Hindlimb muscle (tissue), 1 donor: ENCODE data around the gene HEATR5A. TPM values are rescaled to one million over a fixed set of nuclear protein-coding genes. Genes with fewer than 3 reads are reported as not detected.
"Not testable (repeated sequence)": the region's sequence is repeated elsewhere in the genome, so short reads cannot be mapped to it uniquely, and the experiment has no call there.

Experiments
- DNase-seq: peaks from one replicate; pipeline ENCODE4 v3.0.0-alpha.2; 2013
- polyA plus RNA-seq: library from polyadenylated mRNA; unstranded; fragments of 120-200 nt; gene quantifications from one replicate; pipeline ENCODE4 v1.2.1, GENCODE V29; 2013; ENCODE audit not compliant: insufficient read length

HEATR5A gene
- polyA plus RNA-seq, 1 donor, result 16.0 TPM

DNA sequence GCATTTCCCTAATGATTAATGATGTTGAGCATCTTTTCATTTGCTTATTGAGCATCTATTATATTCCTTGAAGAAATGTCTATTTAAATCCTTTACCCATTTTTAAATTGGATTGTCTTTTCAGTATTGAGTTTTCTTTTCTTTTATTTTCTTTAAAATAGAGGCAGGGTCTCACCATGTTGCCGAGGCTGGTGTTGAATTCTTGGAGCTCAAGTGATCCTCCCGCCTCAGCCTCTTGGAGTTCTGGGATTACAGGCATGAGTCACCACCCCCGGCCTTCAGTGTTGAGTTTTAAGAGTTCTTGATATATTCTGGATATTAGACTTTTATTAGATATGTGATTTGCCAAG, 139.5 kb downstream of the HEATR5A start:
- DNase-seq, result no peak

DNA sequence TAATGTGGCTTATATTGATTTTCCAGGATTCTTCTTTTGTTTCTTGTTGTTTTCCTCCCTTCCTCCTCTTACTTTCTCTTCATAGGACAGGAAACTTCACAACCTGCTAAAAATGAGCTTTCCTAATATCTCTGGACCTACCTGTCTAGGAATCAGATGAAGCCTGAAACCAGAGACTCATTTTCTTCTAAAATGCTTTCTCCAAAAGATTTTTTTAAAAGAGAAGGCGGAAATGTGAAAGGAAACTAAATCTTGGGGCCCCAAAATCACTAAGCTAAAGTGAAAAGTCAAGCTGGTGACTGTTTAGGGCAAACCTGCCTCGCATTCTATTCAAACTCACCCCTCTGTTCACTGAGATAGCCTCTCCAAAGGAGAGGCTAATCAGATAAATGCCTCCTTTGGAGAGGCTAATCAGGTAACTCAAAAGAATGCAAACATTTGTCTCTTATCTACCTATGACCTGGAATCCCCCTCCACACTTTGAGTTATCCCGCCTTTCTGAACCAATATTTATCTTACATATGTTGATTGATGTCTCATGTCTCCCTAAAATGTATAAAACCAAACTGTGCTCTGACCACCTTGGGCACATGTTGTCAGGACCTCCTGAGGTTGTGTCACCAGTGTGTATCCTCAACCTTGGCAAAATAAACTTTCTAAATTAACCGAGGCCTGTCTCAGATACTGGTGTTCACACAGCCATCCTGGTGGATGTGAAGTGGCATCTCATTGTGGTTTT, 140.0 kb downstream of the HEATR5A start:
- no peak for DNase-seq

DNA sequence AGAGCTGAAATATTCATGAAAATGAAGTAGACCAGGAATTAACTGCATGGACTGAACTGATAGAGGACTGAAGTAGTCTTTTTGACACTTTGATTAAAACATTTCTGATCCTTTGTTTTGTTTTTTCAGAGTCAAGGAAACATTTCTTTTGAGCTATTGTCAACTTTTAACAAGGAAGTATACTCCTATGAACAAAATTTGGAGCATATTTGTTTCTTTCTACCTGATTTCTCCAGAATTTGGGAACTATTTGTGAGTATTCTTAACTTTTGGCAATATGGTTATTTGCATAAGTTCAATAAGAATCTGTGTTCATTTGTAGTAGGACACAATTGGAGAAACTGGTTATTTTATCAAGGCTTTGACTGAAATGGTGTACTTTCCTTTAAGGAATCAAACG, 141.5 kb downstream of the HEATR5A start:
- no peak for DNase-seq

DNA sequence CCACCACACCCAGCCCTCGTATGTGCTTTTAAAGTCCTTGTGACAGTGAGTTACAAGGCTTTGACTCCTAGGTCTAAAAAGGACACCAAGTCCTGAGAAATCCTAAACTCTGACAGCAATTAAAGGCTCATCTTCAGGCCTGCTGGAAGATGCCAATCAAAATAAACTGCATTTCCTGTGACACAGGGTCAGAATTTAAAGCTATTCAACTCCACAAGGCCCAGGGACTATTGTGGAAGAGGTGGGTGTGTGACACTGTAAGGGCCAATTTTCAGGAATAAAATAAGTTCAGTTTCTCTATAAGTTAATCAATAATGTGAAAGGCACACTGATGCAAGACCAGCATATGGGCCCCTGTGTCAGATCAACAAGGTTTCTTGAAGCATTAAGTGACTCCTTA, 143.3 kb downstream of the HEATR5A start:
- no peak for DNase-seq

DNA sequence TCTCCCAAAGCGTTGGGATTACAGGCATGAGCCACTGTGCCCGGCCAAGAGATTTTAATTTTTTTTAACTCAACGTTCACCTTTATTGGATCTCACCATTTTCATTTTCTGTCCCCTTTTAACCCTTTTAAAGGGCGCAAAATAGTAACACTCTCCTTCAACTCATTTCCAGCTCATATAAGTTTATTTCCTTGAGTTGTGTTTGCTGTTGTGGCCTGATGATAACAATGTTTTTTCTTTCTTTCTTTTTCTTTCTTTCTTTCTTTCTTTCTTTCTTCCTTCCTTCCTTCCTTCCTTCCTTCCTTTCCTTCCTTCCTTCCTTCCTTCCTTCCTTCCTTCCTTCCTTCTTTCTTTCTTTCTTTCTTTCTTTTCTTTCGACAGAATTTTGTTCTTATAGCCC, 143.9 kb downstream of the HEATR5A start:
- not testable (repeated sequence) for DNase-seq

DNA sequence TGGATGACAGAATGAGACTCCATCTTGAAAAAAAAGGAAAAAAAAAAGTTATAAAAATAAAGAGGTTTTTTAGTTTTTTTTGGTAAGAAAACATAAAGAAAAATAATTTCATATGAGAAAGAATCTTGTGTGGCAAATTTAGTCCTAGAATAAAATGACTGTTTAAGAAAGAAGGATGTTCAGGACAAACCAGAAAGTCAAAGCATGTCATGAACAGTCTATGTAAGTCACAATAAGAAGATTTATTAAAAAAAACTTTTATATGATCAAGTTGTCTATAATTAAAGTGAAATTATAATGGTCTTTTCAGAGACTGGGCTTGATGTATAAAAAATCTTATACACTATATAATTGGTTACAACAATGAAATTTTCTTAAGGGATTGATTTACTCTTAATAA, 144.6 kb downstream of the HEATR5A start:
- no peak for DNase-seq

DNA sequence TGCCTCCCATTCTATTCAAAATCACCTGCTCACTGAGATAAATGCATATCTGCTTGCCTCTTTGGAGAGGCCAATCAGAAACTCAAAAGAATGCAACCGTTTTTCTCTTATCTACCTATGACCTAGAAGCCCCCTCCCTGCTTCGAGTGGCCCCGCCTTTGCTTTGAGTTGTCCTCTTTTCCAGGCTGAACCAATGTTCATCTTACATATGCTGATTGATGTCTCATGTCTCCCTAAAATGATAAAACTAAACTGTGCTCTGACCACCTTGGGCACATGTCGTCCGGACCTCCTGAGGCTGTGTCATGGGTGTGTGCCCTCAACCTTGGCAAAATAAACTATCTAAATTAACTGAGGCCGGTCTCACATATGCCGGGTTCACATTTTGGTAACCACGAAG, 148.7 kb downstream of the HEATR5A start:
- DNase-seq, result no peak

DNA sequence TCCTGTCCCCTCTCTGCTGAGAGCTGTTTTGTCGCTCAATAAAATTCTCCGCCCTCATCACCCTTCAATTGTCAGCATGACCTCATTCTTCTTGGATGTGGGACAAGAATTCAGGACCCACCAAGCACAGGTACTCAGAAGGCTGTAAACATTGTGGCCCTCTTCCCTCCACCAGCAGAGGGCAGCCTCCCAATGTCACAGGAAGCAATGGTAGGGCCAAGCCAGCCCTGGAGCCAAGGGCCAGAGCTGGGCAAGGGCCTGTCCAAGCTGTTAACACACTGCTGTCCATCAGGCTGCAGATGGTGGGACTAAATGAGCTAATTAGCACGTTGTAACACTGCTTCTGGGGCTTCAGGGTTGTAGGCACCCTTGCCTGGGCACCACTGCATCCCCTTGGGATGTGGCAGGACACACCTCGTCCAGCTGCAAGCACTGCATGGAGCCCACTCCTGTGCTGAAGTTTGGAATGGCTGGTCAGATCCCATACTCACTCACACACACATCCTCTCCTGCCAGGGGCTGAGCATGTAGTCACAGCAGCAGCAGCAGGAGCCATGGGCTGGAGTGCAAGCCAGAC, 150.1 kb downstream of the HEATR5A start:
- no peak for DNase-seq

DNA sequence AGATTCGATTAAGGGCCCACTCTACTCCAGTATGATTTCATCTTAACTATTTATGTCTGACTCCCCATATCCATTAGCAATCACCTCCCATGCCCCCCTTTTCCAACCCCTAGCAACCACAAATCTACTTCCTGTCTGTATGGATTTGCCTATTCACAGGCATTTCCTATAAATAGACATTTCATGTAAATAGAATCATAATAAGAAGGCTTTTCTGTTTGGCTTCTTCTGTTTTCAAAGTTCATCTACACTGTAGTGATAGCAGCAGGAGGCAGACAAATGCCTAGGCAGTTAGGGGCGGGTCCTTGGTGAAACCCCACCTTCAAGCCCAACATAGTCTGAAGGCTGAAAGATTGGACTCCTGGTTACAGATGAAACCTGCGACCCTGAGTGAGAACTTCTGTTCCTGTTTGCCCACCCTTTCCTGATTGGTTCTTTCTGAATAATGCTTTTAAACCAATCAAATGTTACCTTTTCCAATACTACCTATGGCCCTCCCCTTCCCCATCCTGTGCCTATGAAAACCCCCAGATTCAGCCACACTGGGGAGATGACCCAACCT, 150.6 kb downstream of the HEATR5A start:
- no peak for DNase-seq

DNA sequence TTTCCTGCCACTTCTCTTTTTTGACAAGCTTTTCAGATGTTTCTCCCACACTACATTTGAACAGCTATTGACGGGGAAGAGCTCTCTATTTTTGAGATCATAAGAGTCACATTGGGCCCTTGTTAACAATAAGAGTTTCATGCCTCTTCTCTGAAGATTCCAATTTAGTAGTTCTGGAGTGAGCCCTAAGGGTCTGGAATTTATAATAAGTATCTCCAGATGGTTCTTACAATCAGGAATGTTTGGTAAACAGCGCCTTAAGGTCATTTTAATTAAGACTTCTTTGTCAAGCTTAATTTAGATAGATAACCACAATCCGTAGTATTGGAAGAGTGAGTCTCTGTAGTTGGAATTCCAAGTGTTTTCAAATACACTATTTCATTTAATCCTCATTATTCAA, 152.1 kb downstream of the HEATR5A start:
- no peak for DNase-seq

DNA sequence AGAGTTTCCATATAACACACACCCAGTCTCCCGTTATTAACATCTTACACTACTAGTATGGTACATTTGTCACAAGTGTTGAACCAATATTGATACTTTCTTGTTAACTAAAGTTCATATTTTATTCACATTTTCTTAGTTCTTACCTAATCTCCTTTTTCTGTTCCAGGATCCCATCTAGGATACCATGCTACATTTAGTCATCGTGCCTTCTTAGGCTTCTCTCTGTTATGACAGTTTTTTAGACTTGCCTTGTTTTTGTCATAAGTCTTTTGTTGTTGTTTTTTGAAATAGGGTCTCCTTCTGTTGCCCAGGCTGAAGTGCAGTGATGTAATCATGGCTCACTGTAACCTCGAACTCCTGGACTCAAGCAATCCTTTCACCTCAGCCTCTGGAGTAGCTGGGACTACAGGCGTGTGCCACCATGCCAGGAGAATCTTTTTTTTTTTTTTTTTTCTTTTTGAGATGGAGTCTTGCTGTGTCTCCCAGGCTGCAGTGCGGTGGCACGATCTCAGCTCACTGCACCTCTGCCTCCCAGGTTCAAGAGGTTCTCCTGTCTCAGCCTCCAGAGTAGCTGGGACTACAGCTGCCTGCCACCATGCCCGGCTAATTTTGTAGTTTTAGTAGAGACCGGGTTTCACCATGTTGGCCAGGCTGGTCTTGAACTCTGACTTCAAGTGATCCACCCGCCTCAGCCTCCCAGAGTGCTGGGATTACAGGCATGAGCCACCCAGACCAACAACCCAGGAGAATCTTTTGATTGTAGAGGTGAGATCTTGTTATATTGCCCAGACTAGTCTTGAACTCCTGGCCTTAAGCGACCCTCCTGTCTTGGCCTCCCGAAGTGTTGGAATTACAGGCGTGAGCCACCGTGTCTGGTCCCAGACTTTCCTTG, 153.7 kb downstream of the HEATR5A start:
- DNase-seq, result no peak

DNA sequence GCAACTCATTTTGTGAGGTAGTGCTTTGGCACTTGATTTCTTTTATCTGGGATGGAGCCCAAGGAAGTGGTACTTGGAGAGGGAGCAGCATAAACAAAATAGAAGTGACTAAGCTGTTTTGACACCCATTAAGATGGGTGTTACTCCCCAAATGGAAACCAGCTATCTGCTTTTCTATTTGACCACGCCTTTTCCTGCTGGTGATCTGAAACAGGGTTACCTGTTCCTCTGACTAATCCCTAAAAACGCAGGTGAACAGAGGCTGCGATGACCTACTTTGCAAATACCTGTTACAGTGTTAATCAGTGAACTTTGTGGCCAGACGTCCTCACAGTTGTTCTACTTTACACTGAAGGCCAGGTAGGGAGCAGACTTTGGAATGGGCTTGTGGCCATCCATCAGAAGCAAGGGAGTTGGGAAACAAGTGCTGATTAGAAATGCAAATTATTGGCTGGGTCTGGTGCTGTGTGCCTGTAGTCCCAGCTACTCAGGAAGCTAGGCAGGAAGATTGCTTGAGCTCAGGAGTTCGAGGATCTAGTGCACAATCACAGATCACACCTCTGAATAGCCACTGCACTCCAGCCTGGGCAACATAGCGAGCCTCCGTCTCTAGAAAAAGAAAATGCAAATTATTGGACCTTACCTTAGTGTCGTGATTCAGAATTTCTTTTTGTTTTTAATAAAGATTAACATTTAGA, 154.5 kb downstream of the HEATR5A start:
- no peak for DNase-seq

DNA sequence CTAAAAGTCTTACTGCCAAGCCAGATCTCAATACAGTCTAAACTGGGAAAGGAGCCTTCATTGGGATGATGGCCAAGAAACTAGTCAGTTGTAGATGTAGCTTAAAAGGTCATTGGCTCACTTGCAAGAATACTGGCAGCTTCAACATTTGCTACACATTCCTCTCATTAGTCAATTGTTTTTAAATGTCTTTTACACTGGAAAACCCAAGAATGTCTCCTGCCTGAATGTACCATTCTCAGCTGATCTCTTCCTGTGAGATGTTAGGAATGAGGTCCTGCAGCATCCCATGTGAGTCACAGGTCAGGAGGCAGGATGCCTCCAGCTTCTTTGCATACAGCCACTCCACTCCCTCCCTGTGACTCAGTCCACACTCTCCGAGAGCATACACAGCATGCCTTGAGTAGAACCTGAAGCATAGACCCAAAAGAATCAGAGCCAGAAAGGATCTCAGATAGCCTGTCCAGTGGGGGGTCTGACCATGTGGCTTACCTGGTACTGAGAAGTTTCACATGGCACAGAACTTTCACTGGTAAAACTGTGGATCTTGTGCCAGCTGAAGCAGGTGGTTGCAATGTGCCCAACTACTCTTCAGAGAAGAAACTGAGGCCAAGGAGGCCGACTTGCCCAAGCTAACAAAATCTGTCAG, 156.7 kb downstream of the HEATR5A start:
- DNase-seq, result peak; percentile 72

DNA sequence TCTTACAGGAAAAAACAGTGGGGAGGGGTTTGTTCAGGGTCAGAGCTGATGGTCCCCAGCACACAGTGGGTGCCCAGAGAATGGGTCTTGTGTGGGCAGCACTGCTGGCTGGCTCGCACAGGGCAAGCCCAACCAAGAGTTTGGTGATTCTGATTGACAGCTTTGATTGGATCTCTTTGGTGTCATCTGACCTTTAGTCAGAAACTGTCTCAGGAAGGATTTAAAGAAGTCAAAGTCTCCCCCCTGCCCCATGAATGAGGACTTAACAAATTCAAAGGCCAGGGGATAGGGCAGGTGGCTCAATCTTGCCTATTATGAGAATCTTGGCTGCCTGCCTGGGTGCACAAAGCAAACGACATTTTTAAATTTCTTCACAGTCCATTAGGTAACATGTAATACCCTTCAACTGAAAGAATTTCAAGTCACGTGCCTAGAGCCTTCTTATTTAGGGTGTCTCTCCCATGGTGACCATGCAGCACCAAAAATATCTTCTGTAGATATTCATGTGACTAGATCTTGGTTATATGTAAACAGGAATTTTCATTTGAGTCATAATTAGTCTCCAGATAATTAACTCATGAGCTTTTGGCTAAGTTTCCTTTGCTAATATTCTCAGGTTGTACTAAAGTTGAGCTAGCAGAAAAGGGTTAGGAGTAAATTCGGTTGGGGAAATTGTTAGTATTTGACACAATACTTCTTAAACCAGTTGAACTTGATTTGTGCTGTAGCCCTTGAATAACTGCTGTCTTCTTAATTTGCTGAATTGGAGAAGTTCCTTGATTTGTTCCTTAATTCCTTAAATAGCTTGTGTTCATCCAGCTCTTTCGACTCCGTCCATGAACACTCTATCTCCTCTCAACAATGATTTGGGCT, 158.3 kb downstream of the HEATR5A start:
- DNase-seq, result no peak

DNA sequence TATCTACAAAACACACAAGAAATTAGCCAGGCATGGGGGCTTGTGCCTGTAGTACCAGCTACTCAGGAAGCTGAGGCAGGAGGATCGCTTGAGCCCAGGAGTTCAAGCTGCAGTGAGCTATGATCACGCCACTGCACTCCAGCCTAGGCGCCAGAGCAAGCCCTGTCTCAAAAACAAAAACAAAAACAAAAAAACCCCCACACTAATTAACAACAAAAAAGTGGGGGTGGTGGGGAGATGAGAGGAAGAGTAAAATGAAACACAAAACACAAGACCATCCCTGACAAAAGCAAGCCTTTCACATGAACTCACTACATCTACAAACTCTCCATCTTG, 158.9 kb downstream of the HEATR5A start:
- DNase-seq, result no peak

DNA sequence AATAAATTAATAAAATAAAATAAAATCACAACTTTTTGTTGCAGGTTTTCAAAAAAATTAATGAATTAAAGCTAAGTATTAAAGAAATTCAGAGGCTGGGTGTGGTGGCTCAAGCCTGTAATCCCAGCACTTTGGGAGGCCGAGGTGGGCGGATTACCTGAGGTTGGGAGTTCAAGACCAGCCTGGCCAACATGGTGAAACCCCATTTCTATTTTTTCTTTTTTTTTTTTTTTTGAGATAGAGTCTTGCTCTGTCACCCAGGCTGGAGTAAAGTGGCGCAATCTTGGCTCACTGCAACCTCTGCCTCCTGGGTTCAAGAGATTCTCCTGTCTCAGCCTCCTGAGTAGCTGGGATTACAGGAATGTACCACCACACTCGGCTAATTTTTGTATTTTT, 161.3 kb downstream of the HEATR5A start:
- not testable (repeated sequence) for DNase-seq

DNA sequence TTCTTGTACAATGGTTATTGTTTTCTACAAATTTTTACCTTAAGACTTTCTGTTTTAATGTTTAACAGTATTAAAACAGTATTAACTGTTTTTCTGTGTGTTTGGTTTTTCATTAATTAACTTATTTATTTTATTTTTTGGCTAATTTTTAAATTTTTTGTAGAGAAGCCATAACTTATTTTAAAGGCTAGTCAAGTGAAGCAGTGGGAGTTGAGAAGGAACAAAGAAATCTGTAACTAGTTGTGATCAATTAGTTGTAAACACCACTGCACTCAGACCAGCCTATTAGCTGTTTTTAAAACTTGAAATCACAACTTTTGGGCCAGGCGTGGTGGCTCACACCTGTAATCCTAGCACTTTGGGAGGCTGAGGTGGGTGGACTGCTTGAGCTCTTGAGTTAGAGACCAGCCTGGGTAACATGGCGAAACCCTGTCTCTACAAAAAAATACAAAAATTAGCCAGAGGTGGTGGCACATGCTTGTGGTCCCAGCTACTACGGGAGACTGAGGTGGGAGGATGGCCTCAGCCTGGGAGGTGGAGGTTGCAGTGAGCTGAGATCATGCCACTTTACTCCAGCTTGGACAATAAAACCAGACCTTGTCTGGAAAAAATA, 161.8 kb downstream of the HEATR5A start:
- DNase-seq, result no peak

DNA sequence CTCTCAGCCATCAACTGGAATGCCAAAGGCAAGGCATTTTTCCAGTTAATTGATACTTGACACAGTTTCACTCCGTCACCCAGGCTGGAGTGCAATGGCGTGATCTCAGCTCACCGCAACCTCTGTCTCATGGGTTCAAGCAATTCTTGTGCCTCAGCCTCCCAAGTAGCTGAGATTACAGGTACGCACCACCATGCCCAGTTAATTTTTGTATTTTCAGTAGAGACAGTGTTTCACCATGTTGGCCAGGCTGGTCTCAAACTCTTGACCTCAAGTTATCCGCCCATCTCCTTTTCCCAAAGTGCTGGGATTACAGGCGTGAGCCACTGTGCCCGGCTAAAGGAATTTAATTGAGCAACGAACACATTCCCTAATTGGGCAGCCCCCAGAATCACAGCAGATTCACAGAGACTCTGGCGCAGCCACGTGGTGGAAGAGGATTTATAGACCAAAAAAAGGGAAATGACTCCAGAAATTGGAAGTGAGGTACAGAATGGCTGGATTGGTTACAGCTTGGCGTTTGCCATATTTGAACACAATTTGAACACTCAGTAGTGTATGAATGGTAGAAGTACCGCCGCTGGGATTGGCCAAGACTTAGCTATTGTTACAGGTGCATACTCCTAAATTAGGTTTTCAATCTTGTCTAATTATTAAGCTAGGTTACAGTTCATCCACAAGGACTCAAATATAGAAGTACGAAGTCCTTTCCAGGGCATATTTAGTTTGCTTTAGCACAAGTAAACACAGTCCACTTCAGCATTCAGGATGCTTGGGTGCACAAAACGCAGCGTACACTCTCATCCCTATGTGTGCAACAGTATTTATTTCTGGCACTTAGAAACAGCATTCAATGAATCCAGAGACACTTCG, 162.6 kb downstream of the HEATR5A start:
- not testable (repeated sequence) for DNase-seq

DNA sequence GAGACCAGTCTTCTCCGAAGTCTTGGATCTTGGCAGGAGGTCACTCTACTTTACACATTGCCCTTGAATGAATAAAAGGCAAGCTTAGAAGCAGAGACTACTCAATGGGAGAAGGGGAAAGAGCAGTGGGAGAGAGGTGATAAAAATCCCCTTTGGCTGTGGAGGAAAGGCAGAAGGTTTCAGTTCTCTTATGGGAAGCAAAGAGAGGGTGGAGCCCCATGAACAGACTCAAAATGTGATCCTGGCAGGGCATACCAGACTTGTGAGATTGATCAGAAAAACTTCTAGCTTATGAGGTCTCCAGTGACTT, 163.2 kb downstream of the HEATR5A start:
- DNase-seq, result no peak
